GM23338 (cell line): ENCODE measurements around the gene CD82. TPM values are rescaled to one million over a fixed set of nuclear protein-coding genes. Genes with fewer than 3 reads are reported as not detected.

Experiments
- ATAC-seq: fragments of 200-7000 bp; cut with Tn5 transposase; 3 replicates; pipeline ENCODE4 v1.9.1; 2020
- DNase-seq: peaks from one replicate; pipeline ENCODE4 v3.0.0-alpha.2; 2015; ENCODE audit warnings: low spot score
- H2AFZ ChIP-seq: fragments of 200-600 bp; sonication (generic); 2 replicates; pipeline ENCODE4 v1.8.0; 2016; ENCODE audit warnings: antibody characterized with exemption, mild to moderate bottlenecking, moderate library complexity
- H3F3A ChIP-seq: fragments of 200-600 bp; sonication (generic); replicated peaks from 2 replicates; pipeline ENCODE4 v1.8.0; 2017; ENCODE audit warnings: antibody characterized with exemption, mixed run types, low read depth
- H3K27ac ChIP-seq: fragments of 200-600 bp; sonication (generic); 2 replicates; pipeline ENCODE4 v1.6.1; 2016; ENCODE audit warnings: low read depth
- H3K27me3 ChIP-seq: fragments of 200-600 bp; sonication (generic); 2 replicates; pipeline ENCODE4 v1.8.0; 2016; ENCODE audit warnings: mild to moderate bottlenecking, mixed run types, moderate library complexity; ENCODE audit not compliant: insufficient read depth
- H3K36me3 ChIP-seq: fragments of 200-600 bp; sonication (generic); 2 replicates; pipeline ENCODE4 v1.8.0; 2016; ENCODE audit warnings: mild to moderate bottlenecking; ENCODE audit not compliant: insufficient read depth
- H3K4me1 ChIP-seq: fragments of 200-600 bp; sonication (generic); 2 replicates; pipeline ENCODE4 v1.8.0; 2016; ENCODE audit warnings: mild to moderate bottlenecking, moderate library complexity; ENCODE audit not compliant: insufficient read depth
- H3K4me2 ChIP-seq: fragments of 200-600 bp; sonication (generic); 2 replicates; pipeline ENCODE4 v1.7.1; 2017; ENCODE audit warnings: mixed run types
- H3K4me3 ChIP-seq: fragments of 200-600 bp; sonication (generic); 2 replicates; pipeline ENCODE4 v1.6.1; 2016; ENCODE audit warnings: mixed run types
- H3K79me2 ChIP-seq: fragments of 200-600 bp; sonication (generic); replicated peaks from 2 replicates; pipeline ENCODE4 v1.8.0; 2017; ENCODE audit warnings: mild to moderate bottlenecking; ENCODE audit not compliant: insufficient read depth
- H3K9me2 ChIP-seq: fragments of 200-600 bp; sonication (generic); 2 replicates; pipeline ENCODE4 v1.8.0; 2017; ENCODE audit not compliant: insufficient read depth
- H4K20me1 ChIP-seq: fragments of 200-600 bp; sonication (generic); replicated peaks from 2 replicates; pipeline ENCODE4 v1.8.0; 2017; ENCODE audit warnings: mild to moderate bottlenecking; ENCODE audit not compliant: insufficient read depth
- H3K27ac Mint-ChIP-seq: 2 replicates; pipeline ENCODE4 v1.8.0; 2020; ENCODE audit warnings: inconsistent platforms, mild to moderate bottlenecking, moderate library complexity, mixed read lengths
- H3K27me3 Mint-ChIP-seq: 3 replicates; pipeline ENCODE4 v1.8.0; 2022; ENCODE audit warnings: low read depth, mild to moderate bottlenecking, moderate library complexity, mixed read lengths, inconsistent platforms; ENCODE audit not compliant: insufficient read depth, poor library complexity
- H3K36me3 Mint-ChIP-seq: 3 replicates; pipeline ENCODE4 v1.8.0; 2021; ENCODE audit warnings: low read depth, mild to moderate bottlenecking, inconsistent platforms, moderate library complexity, mixed read lengths
- H3K4me1 Mint-ChIP-seq: 3 replicates; pipeline ENCODE4 v1.8.0; 2020; ENCODE audit warnings: mild to moderate bottlenecking, inconsistent platforms, mixed read lengths
- H3K4me3 Mint-ChIP-seq: 3 replicates; pipeline ENCODE4 v1.8.0; 2021; ENCODE audit warnings: moderate library complexity, mild to moderate bottlenecking, inconsistent platforms, mixed read lengths
- H3K9me3 Mint-ChIP-seq: 3 replicates; pipeline ENCODE4 v1.8.0; 2020; ENCODE audit warnings: moderate library complexity, mild to moderate bottlenecking, inconsistent platforms, mixed read lengths
- CREB1 ChIP-seq: fragments of 250-450 bp; sonication (Bioruptor Pico); IDR thresholded peaks from 2 replicates; pipeline ENCODE4 v1.5.0; 2020; ENCODE audit warnings: low read depth, mild to moderate bottlenecking, moderate library complexity
- ETS1 ChIP-seq: IDR thresholded peaks from 2 replicates; pipeline ENCODE4 v1.6.1; 2016; ENCODE audit warnings: antibody characterized with exemption
- EZH2 ChIP-seq: fragments of 200-600 bp; sonication (generic); IDR thresholded peaks from one replicate; pipeline ENCODE4 v1.8.0; 2017; ENCODE audit warnings: antibody characterized with exemption, mild to moderate bottlenecking, low read depth; ENCODE audit not compliant: unreplicated experiment
- EZH2phosphoT487 ChIP-seq: fragments of 200-600 bp; sonication (generic); IDR thresholded peaks from one replicate; pipeline ENCODE4 v1.8.1; 2018; ENCODE audit warnings: antibody characterized with exemption; ENCODE audit not compliant: unreplicated experiment
- JUNB ChIP-seq: IDR thresholded peaks from one replicate; pipeline ENCODE4 v1.6.1; 2016; ENCODE audit warnings: antibody characterized with exemption; ENCODE audit not compliant: unreplicated experiment
- NANOG ChIP-seq: IDR thresholded peaks from 2 replicates; pipeline ENCODE4 v1.6.1; 2016; ENCODE audit warnings: antibody characterized with exemption, borderline replicate concordance
- POLR2AphosphoS5 ChIP-seq: IDR thresholded peaks from 2 replicates; pipeline ENCODE4 v1.6.1; 2016; ENCODE audit warnings: antibody characterized with exemption, low read depth
- STAT1 ChIP-seq: IDR thresholded peaks from one replicate; pipeline ENCODE4 v1.6.1; 2016; ENCODE audit warnings: antibody characterized with exemption; ENCODE audit not compliant: unreplicated experiment
- ZNF114 ChIP-seq: fragments of 250-450 bp; sonication (Bioruptor Pico); IDR thresholded peaks from 2 replicates; pipeline ENCODE4 v1.5.0; 2020; ENCODE audit warnings: mild to moderate bottlenecking, moderate library complexity
- ZNF331 ChIP-seq: fragments of 250-450 bp; sonication (Bioruptor Pico); IDR thresholded peaks from 2 replicates; pipeline ENCODE4 v1.5.0; 2020; ENCODE audit warnings: low read depth, mild to moderate bottlenecking, moderate library complexity
- polyA plus RNA-seq: library from polyadenylated mRNA; unstranded; fragments of >200 nt; fragmentation: Nextera tagmentation; extraction: Ambion mirVana; gene quantifications from 2 replicates; pipeline ENCODE4 v1.2.1, GENCODE V29; 2016
- total RNA-seq: library from RNA; depleted of rRNA; stranded (reverse); fragments of >200 nt; shearing (Covaris generic); gene quantifications from 2 replicates; pipeline ENCODE4 v1.2.3, GENCODE V29; 2014
- TF ChIP-seq, protein P1 (sequence below): IDR thresholded peaks from one replicate; pipeline ENCODE4 v1.6.1; 2018; ENCODE audit warnings: antibody characterized with exemption; ENCODE audit not compliant: unreplicated experiment
- TF ChIP-seq, protein P2 (sequence below), 2 experiments: fragments of 200-600 bp in 1 of 2; sonication (generic) in 1 of 2; conservative IDR thresholded peaks; 2 replicates each; pipeline versions ENCODE4 v1.5.1 to v1.6.1; 2016 to 2017; ENCODE audit warnings: antibody characterized with exemption in 2 of 2, low read depth in 2 of 2, mild to moderate bottlenecking in 2 of 2, moderate library complexity in 1 of 2
- TF ChIP-seq, protein P3 (sequence below): fragments of 250-450 bp; sonication (Bioruptor Pico); IDR thresholded peaks from 2 replicates; pipeline ENCODE4 v1.5.0; 2020; ENCODE audit warnings: mild to moderate bottlenecking, moderate library complexity

CD82 gene
- total and polyA plus RNA-seq, 2 experiments from 2014 or later: 4.4 to 4.9 TPM

- peaks cover 8% of the 10 kb centered on the region; the same call in 1 of the 2 replicates for H3K4me1 ChIP-seq
- H4K20me1 ChIP-seq: no peaks in the 10 kb centered on the region
- ATAC-seq (no peak), DNase-seq (no peak)
- no peaks in the 10 kb centered on the region; the same call in 1 of the 2 replicates for H3F3A ChIP-seq
- no peaks in the 10 kb centered on the region for H3K36me3 ChIP-seq
- no peaks in the 10 kb centered on the region for H3K9me2 ChIP-seq
- H3K4me1 Mint-ChIP-seq: peaks cover 21% of the 10 kb centered on the region
- no peak overlapping the region for H2AFZ ChIP-seq
- H3K27me3 ChIP-seq: peaks cover 11% of the 10 kb centered on the region; the same call in 1 of the 2 replicates
- no peaks in the 10 kb centered on the region for H3K79me2 ChIP-seq
- H3K4me3 ChIP-seq: no peak overlapping the region
- peaks cover 39% of the 10 kb centered on the region for H3K27me3 Mint-ChIP-seq
- no peak overlapping the region for H3K4me2 ChIP-seq
- no peak overlapping the region for H3K27ac ChIP-seq
- TF ChIP-seq ZNF114 (CRISPR knock-in tag) (no peak), EZH2 (no peak), JUNB (no peak), EZH2phosphoT487 (no peak), NANOG (no peak), ETS1 (no peak), POLR2AphosphoS5 (no peak), ZNF331 (no peak), STAT1 (no peak), CREB1 (CRISPR knock-in tag) (no peak)
- TF ChIP-seq, protein P1, sequence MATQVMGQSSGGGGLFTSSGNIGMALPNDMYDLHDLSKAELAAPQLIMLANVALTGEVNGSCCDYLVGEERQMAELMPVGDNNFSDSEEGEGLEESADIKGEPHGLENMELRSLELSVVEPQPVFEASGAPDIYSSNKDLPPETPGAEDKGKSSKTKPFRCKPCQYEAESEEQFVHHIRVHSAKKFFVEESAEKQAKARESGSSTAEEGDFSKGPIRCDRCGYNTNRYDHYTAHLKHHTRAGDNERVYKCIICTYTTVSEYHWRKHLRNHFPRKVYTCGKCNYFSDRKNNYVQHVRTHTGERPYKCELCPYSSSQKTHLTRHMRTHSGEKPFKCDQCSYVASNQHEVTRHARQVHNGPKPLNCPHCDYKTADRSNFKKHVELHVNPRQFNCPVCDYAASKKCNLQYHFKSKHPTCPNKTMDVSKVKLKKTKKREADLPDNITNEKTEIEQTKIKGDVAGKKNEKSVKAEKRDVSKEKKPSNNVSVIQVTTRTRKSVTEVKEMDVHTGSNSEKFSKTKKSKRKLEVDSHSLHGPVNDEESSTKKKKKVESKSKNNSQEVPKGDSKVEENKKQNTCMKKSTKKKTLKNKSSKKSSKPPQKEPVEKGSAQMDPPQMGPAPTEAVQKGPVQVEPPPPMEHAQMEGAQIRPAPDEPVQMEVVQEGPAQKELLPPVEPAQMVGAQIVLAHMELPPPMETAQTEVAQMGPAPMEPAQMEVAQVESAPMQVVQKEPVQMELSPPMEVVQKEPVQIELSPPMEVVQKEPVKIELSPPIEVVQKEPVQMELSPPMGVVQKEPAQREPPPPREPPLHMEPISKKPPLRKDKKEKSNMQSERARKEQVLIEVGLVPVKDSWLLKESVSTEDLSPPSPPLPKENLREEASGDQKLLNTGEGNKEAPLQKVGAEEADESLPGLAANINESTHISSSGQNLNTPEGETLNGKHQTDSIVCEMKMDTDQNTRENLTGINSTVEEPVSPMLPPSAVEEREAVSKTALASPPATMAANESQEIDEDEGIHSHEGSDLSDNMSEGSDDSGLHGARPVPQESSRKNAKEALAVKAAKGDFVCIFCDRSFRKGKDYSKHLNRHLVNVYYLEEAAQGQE: no peak
- TF ChIP-seq, protein P2, sequence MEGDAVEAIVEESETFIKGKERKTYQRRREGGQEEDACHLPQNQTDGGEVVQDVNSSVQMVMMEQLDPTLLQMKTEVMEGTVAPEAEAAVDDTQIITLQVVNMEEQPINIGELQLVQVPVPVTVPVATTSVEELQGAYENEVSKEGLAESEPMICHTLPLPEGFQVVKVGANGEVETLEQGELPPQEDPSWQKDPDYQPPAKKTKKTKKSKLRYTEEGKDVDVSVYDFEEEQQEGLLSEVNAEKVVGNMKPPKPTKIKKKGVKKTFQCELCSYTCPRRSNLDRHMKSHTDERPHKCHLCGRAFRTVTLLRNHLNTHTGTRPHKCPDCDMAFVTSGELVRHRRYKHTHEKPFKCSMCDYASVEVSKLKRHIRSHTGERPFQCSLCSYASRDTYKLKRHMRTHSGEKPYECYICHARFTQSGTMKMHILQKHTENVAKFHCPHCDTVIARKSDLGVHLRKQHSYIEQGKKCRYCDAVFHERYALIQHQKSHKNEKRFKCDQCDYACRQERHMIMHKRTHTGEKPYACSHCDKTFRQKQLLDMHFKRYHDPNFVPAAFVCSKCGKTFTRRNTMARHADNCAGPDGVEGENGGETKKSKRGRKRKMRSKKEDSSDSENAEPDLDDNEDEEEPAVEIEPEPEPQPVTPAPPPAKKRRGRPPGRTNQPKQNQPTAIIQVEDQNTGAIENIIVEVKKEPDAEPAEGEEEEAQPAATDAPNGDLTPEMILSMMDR (conservative IDR thresholded peaks at IDR 0.05; ENCODE audit: low read depth in 2 of 2): no peak
- TF ChIP-seq, protein P3, sequence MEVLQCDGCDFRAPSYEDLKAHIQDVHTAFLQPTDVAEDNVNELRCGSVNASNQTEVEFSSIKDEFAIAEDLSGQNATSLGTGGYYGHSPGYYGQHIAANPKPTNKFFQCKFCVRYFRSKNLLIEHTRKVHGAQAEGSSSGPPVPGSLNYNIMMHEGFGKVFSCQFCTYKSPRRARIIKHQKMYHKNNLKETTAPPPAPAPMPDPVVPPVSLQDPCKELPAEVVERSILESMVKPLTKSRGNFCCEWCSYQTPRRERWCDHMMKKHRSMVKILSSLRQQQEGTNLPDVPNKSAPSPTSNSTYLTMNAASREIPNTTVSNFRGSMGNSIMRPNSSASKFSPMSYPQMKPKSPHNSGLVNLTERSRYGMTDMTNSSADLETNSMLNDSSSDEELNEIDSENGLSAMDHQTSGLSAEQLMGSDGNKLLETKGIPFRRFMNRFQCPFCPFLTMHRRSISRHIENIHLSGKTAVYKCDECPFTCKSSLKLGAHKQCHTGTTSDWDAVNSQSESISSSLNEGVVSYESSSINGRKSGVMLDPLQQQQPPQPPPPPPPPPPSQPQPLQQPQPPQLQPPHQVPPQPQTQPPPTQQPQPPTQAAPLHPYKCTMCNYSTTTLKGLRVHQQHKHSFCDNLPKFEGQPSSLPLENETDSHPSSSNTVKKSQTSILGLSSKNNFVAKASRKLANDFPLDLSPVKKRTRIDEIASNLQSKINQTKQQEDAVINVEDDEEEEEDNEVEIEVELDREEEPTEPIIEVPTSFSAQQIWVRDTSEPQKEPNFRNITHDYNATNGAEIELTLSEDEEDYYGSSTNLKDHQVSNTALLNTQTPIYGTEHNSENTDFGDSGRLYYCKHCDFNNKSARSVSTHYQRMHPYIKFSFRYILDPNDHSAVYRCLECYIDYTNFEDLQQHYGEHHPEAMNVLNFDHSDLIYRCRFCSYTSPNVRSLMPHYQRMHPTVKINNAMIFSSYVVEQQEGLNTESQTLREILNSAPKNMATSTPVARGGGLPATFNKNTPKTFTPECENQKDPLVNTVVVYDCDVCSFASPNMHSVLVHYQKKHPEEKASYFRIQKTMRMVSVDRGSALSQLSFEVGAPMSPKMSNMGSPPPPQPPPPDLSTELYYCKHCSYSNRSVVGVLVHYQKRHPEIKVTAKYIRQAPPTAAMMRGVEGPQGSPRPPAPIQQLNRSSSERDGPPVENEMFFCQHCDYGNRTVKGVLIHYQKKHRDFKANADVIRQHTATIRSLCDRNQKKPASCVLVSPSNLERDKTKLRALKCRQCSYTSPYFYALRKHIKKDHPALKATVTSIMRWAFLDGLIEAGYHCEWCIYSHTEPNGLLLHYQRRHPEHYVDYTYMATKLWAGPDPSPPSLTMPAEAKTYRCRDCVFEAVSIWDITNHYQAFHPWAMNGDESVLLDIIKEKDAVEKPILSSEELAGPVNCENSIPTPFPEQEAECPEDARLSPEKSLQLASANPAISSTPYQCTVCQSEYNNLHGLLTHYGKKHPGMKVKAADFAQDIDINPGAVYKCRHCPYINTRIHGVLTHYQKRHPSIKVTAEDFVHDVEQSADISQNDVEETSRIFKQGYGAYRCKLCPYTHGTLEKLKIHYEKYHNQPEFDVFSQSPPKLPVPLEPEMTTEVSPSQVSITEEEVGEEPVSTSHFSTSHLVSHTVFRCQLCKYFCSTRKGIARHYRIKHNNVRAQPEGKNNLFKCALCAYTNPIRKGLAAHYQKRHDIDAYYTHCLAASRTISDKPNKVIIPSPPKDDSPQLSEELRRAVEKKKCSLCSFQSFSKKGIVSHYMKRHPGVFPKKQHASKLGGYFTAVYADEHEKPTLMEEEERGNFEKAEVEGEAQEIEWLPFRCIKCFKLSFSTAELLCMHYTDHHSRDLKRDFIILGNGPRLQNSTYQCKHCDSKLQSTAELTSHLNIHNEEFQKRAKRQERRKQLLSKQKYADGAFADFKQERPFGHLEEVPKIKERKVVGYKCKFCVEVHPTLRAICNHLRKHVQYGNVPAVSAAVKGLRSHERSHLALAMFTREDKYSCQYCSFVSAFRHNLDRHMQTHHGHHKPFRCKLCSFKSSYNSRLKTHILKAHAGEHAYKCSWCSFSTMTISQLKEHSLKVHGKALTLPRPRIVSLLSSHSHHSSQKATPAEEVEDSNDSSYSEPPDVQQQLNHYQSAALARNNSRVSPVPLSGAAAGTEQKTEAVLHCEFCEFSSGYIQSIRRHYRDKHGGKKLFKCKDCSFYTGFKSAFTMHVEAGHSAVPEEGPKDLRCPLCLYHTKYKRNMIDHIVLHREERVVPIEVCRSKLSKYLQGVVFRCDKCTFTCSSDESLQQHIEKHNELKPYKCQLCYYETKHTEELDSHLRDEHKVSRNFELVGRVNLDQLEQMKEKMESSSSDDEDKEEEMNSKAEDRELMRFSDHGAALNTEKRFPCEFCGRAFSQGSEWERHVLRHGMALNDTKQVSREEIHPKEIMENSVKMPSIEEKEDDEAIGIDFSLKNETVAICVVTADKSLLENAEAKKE (CRISPR knock-in tag): no peak
- H3K9me3 Mint-ChIP-seq: no peaks in the 10 kb centered on the region; the same call in 2 of the 3 replicates
- H3K36me3 Mint-ChIP-seq: no peaks in the 10 kb centered on the region
- no peak overlapping the region for H3K27ac Mint-ChIP-seq
- no peak overlapping the region for H3K4me3 Mint-ChIP-seq
Observed at GRCh38 chr11:44618561-44619425, 53.3 kb downstream of the CD82 start.
